22Rv1 (cell line): ENCODE results near the gene LRMDA.

ENCODE experiments used
- ZFX ChIP-seq: fragments of 450-650 bp; IDR thresholded peaks from 2 replicates; pipeline ENCODE4 v1.6.1; 2017; ENCODE audit warnings: antibody characterized with exemption, borderline replicate concordance
- TF ChIP-seq, protein P1 (sequence below): fragments of 450-650 bp; IDR thresholded peaks from 2 replicates; pipeline ENCODE4 v1.5.1; 2017; ENCODE audit warnings: mild to moderate bottlenecking

DNA sequence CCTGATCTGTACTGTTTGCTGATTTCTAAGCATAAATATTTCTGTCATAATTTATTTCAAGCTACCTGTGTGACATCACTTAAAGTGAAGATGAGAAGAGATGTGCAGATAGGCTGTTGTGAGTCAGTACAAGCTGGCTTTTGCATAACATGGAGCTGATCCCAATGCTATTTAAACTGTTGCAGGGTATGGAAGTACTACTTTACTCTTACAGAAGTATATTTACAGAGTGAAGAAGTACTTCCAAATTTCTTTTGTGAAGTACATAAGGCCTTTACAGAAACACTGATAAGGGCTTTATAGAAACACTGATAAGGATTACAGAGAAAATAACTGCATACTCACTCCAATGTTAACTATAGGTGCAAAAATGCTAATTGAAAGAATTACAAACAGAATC is 911.6 kb downstream of the LRMDA start:
- TF ChIP-seq, protein P1, sequence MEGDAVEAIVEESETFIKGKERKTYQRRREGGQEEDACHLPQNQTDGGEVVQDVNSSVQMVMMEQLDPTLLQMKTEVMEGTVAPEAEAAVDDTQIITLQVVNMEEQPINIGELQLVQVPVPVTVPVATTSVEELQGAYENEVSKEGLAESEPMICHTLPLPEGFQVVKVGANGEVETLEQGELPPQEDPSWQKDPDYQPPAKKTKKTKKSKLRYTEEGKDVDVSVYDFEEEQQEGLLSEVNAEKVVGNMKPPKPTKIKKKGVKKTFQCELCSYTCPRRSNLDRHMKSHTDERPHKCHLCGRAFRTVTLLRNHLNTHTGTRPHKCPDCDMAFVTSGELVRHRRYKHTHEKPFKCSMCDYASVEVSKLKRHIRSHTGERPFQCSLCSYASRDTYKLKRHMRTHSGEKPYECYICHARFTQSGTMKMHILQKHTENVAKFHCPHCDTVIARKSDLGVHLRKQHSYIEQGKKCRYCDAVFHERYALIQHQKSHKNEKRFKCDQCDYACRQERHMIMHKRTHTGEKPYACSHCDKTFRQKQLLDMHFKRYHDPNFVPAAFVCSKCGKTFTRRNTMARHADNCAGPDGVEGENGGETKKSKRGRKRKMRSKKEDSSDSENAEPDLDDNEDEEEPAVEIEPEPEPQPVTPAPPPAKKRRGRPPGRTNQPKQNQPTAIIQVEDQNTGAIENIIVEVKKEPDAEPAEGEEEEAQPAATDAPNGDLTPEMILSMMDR = no peak
- TF ChIP-seq ZFX = no peak
